Suppressor macrophage treated with lipopolysaccharide for 1 hour (primary cell): Measurements from ENCODE around the gene RBM42.
"Not testable (repeated sequence)": the region's sequence is repeated elsewhere in the genome, so short reads cannot be mapped to it uniquely, and the experiment has no call there.

Experiments used
- DNase-seq, 3 donors: peaks; one replicate each; pipeline ENCODE4 v3.0.0-alpha.2; 2020 to 2022

The RBM42 gene

DNA sequence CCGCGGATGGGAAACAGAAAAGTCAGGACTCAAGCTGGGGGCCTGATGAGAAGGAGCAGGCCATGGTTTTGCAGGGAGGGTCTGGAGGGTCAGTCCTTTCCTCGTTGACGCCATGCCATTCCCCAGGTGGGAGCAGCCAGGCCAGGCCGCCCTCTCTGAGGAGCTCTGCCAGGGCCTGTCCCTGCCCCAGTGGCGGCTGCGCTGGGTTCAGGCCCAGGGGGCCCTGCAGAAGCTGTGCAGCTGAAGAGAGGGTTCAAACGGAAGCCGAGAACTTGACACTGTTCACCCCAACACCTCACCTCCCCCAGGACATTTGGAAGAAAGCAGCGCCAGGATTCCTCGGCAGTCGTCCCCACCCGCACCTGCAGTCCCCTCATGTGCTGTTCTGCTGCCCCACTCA lies 6.1 kb upstream of the RBM42 start:
- no peak for DNase-seq

DNA sequence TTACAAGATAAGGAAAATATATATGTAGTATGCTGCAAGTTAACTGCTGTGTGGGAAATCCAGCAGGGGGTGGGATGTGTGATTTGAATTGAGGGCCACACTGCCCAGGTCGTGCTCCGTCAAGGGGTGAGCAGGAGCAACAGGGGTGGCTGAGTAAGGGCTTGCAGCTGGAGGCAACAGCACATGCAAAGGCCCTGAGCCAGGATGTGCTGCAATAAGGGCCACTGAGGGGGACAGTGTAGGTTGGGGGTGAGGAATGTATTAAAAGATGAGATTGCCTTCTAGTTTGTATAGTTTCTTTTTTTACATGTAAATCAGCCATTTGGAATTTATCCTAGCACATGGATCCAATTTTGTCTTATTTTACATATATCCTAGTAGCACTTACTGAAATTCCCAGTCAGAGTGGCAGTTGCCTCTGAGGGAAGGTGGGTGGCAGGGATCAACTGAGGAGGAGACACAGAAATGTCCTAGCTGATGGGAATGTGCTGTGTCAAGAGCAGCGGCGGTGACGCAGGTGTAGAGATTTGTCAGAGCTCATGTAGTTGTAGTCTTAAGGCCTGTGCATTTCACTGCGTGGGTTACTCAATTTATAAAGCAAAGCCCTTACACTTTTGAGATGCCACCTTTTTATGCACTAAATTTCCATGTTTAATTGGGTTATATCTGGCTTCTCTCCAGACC lies 5.4 kb upstream of the RBM42 start:
- DNase-seq = no peak

DNA sequence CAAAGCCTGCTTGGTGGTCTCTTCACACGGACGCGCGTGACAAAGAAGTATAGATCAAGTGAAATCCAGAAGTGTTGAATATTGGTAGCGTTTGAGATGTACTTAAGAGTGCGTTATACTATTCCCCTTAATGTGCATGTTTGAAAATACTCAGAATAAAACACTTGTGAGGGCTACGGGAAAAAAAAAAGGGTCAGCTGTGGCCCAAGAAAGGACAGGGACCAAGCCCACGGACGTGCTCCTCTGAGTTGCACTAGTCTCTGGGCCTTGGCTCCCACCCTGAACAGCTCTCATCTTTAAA lies 622 bp upstream of the RBM42 start:
- no peak for DNase-seq

DNA sequence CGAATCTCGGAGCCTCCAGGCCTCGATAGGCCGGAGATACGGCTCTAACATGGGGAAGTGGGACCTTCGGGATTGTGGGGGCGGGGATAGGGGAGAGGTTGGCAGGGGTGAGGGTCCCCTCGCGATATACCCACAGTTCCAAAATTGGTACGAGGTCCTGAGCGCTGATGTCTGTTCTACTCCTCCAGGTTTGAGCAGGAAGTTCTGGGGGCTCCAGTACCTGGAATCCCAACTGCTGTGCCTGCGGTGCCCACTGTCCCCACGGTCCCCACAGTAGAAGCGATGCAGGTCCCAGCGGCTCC lies 447 bp downstream of the RBM42 start:
- DNase-seq = no peak

DNA sequence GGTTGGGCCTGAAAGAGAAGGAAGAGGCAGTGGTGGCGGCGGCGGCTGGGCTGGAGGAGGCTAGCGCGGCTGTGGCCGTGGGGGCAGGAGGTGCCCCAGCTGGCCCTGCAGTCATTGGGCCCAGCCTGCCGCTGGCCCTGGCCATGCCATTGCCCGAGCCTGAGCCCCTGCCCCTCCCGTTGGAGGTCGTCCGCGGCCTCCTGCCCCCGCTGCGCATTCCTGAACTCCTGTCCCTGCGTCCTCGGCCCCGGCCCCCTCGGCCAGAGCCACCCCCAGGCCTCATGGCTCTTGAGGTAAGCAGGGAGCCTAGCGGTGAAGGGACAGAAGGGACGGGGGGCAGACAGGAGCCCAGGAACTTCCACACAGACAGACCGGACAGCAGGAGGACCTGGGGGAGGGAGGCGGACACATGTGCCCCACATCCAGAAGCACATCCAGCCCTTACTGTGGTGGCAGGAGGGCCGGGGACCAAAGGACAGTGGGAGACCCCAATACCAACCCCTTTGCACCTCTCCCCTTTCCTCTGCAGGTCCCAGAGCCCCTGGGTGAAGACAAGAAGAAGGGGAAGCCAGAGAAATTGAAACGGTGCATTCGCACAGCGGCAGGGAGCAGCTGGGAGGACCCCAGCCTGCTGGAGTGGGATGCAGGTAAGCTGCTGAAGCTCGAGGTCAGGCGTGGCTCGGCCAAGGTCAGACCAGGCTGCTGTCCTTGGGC lies 5.0 kb downstream of the RBM42 start:
- DNase-seq = no peak

DNA sequence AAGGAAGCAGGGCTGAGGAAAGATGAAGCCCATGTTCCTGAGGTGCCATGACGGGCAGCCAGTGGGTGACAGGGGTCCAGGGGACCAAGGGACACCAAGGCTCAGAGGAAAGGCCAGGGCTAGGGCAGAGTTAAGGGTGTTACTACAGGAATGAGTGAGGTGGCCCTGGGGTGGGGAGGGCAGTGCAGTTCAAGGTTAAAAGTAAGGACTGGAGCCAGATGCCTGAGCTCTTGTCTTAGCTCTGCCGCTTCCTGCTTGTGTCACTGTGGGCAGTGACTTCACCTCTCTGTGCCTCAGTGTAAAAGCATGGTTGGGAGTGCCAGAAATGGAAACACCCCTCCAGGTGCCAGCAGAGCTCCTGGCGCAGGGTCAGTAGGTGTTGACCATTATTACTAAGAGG lies 7.8 kb downstream of the RBM42 start:
- DNase-seq = no peak

DNA sequence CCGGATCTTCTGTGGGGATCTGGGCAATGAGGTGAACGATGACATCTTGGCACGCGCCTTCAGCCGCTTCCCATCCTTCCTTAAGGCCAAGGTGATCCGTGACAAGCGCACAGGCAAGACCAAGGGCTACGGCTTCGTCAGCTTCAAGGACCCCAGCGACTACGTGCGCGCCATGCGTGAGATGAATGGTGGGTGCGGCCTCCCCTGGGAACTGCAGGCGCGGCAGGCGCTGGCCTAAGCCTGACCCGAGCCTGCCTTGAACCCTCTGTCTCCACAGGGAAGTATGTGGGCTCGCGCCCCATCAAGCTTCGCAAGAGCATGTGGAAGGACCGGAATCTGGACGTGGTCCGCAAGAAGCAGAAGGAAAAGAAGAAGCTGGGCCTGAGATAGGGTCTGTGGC lies 8.3 kb downstream of the RBM42 start:
- DNase-seq = no peak

DNA sequence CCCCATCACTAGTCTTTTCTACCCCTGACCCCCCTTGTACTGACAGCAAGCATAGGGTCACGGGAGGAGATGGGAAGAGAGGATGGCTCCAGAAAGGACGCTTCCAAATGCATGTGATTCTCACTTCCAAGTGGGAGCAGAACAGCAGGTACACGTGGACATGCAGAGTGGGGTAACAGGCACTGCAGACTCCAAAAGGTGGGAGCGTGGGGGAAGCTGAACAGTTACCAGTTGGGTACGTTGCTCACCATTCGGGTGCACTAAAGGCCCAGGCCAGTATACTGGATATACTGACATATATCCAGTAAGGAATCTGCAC lies 10.4 kb downstream of the RBM42 start:
- no peak for DNase-seq

DNA sequence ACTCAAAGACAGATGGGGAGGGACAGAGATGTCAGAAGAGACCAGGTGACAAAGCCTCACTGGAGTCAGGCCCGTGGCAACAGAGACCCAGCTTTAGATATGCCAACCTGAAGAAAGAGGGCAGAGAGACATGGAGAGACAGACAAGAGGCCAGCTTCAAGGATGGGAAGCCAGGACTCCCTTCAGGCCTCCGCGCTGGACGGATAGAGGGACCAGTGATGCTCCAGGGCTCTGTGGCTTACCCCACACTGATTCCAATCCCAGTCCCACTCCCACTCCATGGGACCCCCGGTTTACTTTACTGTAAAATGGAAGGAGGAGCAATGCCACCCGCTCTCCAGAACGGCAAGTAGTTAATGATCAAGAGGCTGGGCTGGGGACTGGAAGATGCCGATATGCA lies 11.0 kb downstream of the RBM42 start:
- no peak for DNase-seq

DNA sequence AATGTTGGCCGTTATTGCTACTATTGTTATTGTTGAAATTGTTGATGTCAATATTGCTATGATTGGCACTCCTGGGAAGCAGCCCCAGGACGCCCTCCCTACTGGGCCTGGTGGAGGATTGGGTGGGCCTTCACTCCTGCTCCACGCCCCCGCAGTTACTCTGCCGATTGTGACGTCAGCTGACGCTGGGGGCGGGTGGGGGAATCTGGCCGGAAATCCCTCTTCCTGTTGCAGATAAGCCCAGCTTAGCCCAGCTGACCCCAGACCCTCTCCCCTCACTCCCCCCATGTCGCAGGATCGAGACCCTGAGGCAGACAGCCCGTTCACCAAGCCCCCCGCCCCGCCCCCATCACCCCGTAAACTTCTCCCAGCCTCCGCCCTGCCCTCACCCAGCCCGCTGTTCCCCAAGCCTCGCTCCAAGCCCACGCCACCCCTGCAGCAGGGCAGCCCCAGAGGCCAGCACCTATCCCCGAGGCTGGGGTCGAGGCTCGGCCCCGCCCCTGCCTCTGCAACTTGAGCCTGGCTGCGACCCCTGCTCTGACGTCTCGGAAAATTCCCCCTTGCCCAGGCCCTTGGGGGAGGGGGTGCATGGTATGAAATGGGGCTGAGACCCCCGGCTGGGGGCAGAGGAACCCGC lies 12.8 kb downstream of the RBM42 start, which contains the start of gene ETV2:
TSS of gene ETV2 (plus strand) at position 231 of the 637 bp plus-strand sequence. CDS start 716 bp downstream, outside the sequence.
- DNase-seq = peak; percentile 64 to 76 (median 68)

DNA sequence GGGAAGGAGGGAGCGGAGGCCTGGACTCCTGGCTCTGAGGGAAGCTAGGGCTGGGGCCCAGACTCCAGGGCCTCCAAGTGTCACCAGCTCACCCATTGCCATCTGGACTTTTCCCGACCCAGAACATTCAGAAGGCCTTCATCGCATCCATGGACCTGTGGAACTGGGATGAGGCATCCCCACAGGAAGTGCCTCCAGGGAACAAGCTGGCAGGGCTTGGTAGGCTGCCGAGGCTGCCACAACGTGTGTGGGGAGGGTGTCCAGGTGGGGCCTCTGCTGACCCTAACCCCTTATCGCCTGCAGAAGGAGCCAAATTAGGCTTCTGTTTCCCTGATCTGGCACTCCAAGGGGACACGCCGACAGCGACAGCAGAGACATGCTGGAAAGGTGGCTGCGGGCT lies 13.5 kb downstream of the RBM42 start:
- no peak for DNase-seq

DNA sequence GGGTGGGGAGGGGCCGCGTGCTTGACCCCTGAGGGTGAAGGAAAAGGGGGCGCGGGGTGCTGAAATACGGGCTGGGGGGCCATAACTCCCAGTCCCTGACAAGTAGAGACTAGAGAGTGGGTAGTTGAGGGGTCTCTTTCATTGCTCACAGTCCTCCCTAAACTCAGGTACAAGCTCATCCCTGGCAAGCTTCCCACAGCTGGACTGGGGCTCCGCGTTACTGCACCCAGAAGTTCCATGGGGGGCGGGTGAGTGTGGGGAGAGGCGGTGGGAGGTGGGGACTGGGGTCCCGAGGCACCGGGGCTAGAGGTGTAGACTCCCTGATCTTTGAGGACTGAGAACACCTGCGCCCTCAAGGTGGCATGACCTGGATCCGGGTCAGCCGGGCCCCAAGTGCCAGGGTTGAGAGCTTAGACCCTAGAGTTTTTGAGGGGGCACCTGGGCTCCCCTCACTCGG lies 14.0 kb downstream of the RBM42 start:
- DNase-seq = no peak

DNA sequence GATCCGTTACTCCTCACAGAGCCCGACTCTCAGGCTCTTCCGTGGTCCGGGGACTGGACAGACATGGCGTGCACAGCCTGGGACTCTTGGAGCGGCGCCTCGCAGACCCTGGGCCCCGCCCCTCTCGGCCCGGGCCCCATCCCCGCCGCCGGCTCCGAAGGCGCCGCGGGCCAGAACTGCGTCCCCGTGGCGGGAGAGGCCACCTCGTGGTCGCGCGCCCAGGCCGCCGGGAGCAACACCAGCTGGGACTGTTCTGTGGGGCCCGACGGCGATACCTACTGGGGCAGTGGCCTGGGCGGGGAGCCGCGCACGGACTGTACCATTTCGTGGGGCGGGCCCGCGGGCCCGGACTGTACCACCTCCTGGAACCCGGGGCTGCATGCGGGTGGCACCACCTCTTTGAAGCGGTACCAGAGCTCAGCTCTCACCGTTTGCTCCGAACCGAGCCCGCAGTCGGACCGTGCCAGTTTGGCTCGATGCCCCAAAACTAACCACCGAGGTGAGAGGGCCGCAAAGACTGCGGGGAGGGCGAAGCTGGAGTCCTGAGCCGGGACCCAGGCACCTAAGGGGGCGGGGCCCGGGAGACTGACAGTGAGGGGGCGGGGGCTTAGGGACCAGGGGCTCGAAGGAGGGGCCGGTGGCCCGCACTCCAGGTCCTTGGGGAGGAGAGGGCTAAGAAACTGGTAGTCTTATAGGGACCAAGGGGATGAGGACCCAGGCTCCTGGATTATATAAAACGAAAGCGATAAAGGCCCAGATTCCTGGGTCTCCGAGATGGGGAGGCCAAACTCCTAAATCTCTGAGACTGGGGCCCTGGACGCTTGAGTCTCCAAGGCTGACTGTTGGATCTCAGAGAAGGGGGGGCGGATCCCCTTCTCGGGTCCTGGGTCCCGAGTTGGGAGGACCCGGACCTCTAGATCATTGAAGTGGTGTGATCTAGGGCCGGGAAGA lies 14.7 kb downstream of the RBM42 start:
- peak; percentile 69 to 87 (median 72) for DNase-seq

DNA sequence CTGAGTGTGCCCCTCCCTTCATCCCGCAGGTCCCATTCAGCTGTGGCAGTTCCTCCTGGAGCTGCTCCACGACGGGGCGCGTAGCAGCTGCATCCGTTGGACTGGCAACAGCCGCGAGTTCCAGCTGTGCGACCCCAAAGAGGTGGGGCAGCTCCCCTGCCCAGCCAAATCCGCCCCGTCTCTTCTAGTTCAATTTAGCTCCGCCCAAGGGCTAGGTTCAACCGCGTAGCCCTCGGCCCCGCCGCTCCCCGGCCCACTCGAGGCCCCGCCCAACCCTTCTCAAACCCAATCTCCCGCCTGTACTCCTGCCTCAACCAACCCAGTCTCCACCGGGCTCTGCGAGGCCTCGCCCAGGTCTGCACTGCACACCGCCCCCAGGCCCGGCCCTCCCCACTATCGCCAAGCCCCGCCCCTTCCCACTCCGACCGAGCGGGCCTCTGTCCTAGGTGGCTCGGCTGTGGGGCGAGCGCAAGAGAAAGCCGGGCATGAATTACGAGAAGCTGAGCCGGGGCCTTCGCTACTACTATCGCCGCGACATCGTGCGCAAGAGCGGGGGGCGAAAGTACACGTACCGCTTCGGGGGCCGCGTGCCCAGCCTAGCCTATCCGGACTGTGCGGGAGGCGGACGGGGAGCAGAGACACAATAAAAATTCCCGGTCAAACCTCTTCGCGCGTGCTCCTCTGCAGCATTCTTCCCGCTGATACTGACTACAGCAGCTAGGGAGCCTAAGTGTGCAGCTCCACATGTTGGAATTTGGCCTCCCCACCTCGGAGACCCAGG lies 15.6 kb downstream of the RBM42 start:
- peak; percentile 91 to 96 (median 94) for DNase-seq

DNA sequence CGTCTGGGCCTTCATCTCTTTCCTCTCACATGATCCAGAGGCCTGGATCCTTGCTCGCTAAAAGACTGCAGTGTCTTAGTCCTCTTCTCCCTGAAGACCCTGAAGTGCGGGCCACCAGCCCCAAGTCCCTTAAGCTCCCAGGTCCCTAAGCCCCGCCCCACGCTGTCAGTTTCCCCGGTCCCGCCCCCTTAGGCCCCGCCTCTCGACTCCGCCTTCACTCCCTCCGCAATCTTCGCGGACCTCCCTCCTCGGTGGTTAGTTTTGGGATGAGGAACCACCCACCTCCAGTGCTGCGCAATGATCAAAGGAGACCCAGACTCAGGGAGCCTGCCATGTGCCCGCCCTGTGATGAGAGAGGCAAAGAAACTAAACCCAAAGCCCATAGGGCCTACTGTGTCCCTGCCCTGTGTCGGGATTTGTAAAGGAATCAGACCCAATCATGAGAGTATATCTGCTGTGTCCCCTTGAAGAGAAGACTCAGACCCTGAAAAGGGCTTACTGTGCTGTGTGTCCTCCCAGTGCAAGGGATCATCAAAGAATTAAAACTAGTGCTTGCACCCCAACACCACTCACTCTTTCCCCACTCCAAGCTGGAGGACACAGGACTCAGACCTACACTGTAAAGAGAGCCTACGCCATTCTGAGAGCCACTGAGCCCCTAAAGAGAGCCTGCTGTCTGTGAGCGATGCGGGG lies 16.3 kb downstream of the RBM42 start:
- peak; percentile 73 to 89 (median 76) for DNase-seq

DNA sequence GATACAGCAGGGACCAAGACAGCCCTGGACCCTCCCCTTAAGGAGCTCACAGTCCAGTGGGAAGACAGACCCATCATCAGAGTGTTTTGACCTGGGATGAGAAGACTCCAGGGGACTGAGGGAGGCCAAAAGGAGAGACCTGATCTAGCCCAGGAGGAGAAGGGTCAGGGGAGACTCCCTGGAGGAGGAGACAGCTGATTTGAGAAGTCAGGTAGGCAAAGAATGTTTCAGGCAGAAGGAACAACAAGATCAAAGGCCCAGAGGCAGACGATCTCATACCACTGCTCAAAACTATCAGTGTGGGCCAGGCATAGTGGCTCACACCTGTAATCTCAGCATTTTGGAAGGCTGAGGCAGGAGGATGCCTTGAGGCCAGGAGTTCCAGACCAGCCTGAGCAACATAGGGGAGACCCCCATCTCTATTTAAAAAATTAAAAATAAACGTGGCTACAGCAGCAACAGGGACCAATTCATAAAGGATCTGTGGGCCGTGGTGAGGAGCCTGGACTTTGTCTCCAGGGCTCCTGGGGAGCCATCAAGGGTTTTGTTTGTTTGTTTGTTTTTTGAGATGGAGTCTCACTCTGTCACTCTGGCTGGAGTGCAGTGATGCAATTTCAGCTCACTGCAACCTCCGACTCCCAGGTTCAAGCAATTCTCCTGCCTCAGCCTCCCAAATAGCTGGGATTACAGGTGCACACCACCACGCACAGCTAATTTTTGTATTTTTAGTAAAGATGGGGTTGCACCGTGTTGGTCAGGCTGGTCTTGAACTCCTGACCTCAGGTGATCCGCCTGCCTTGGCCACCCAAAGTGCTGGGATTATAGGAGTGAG lies 17.1 kb downstream of the RBM42 start:
- no peak for DNase-seq

DNA sequence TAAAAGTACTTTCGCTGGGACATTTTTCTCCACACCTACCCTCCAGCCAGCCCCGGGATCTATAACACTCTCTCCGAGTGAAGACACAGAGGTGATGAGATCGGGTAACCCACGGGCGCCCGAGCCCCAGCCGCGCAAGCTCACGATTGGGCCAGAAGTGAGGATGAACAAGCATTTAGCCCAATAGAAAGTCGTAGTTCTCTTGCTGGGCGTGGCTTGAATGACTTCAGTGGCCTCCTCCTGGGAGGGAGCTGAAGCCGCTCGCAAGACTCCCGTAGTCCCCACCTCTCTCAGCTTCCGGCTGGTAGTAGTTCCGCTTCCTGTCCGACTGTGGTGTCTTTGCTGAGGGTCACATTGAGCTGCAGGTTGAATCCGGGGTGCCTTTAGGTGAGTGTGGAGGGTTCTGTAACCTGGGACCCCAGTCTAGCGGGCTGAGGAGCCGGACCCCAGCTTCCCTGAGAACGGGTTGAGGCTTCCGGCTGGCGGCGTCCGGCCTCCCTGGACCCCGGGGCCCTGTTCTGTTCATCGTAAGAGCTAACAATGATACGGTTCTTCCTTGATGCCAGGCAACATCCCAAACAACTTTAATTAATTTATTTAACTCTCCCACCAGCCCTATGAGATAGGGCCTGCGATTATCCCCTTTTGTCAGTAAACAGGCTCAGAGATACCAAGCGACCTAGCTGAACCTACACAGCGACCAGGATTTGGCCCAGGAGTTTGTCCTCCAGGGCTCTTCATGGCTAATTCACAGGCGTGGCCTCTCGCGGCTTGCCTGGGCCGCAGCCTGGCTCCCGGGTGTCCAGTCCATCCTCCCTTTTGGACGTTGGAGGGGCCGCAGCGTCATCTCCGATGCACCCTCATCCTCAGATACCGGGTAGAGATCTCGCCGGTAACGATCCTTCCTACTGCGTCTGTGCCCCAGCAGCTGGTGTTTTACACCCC lies 19.5 kb downstream of the RBM42 start, which contains the start of gene COX6B1:
TSS of gene COX6B1 (plus strand) at position 307 of the 945 bp plus-strand sequence. CDS start 2,921 bp downstream, outside the sequence.
- DNase-seq = peak; percentile 96 to 98 (median 98)

DNA sequence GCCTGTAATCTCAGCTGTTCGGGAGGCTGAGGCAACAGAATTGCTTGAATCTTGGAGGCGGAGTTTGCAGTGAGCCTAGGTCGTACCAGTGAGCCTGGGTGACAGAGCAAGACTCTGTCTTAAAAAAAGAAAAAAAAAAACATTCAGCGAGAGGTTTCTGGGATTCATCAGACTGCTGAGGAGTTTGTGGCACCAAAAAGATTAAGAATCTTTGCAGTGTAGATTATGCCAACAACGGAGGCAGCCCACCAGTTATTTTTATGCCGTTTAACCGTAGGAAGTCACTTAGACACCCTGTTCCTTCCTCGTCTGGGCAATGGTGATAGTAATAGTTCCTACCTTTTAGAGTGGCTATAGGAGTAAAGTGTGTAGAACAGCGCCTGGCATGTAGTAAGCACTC lies 21.7 kb downstream of the RBM42 start:
- DNase-seq = no peak

DNA sequence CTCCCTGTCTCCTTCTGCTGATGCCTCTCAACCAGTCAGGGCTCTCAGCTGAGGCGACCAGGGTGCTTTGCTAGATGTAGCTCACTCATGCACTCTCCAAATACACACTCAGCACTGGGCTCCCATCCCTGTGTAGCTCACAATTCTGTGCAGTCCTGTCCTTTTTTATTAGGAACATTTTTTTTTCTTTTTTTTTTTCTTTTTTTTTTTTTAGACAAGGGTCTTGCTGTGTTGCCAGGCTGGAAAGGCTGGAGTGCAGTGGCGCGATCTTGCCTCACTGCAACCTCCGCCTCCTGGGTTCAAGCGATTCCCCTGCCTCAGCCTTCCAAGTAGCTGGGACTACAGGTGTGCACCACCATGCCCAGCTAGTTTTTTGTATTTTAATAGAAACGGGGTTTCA lies 26.0 kb downstream of the RBM42 start:
- not testable (repeated sequence) for DNase-seq

DNA sequence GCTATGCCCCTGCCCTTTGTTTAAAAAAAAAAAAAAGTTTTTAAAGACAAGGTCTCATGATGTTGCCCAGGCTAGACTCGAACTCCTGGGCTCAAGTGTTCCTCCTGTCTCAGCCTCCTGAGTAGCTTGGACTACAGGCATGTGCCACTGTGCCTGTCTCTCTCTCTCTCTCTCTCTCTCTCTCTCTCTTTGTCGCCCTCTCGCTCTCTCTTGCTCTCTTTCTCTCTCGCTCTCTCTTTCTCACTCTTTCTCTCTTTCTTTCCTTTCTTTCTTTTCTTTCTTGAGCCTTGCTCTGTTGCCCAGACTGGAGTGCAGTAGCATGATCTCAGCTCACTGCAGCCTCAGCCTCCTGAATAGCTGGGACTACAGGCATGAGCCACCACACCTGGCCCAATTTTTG lies 26.8 kb downstream of the RBM42 start:
- no peak for DNase-seq
